ENCODE measurements around the gene DLEC1.
A peak's percentile ranks its signal among the peaks of the same experiment; 100 is the strongest.

The DLEC1 gene

DNA sequence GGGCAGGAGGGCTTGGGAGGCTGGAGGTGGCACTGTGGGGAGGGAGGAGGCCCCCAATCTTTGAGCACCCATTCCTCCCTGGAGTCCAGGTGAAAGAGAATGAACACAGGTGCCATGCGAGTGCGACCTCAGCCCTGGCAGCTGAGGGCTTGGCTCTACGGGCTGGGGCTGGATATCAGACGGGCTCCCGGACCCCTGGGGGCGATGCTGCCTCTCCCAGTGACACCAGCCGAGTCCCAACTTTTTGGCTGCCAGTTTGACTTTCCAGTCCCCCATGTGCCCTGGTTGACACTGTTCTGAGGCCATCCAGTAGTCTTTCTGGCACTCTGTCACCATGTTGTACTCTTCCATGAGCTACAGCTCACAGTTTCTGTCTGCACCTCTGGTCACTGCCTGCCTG is 47.2 kb upstream of the DLEC1 start:
- no peak overlapping the region for H3K9ac ChIP-seq
- no peak overlapping the region for H3K4me3 ChIP-seq (IDR thresholded peaks at IDR 0.05; ENCODE audit: insufficient read depth, low read depth, low read length)
- TF ChIP-seq, protein P1, sequence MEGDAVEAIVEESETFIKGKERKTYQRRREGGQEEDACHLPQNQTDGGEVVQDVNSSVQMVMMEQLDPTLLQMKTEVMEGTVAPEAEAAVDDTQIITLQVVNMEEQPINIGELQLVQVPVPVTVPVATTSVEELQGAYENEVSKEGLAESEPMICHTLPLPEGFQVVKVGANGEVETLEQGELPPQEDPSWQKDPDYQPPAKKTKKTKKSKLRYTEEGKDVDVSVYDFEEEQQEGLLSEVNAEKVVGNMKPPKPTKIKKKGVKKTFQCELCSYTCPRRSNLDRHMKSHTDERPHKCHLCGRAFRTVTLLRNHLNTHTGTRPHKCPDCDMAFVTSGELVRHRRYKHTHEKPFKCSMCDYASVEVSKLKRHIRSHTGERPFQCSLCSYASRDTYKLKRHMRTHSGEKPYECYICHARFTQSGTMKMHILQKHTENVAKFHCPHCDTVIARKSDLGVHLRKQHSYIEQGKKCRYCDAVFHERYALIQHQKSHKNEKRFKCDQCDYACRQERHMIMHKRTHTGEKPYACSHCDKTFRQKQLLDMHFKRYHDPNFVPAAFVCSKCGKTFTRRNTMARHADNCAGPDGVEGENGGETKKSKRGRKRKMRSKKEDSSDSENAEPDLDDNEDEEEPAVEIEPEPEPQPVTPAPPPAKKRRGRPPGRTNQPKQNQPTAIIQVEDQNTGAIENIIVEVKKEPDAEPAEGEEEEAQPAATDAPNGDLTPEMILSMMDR (conservative IDR thresholded peaks at IDR 0.05; ENCODE audit: low read depth, low read length): no peak
- H3K79me2 ChIP-seq (ENCODE audit: insufficient read depth, low read depth): no peaks in the 10 kb centered on the region
- H3K36me3 ChIP-seq (ENCODE audit: insufficient read depth): no peaks in the 10 kb centered on the region
- no peaks in the 10 kb centered on the region for H4K20me1 ChIP-seq (ENCODE audit: insufficient read depth)
- H3K4me2 ChIP-seq: no peak overlapping the region
- H3K27ac ChIP-seq: no peak overlapping the region
- H2AFZ ChIP-seq (ENCODE audit: low read depth): no peak overlapping the region
- no peaks in the 10 kb centered on the region for H3K27me3 ChIP-seq (ENCODE audit: insufficient read depth, low read depth)
- peaks cover 6% of the 10 kb centered on the region for H3K4me1 ChIP-seq (ENCODE audit: low read depth, poor library complexity, severe bottlenecking)

DNA sequence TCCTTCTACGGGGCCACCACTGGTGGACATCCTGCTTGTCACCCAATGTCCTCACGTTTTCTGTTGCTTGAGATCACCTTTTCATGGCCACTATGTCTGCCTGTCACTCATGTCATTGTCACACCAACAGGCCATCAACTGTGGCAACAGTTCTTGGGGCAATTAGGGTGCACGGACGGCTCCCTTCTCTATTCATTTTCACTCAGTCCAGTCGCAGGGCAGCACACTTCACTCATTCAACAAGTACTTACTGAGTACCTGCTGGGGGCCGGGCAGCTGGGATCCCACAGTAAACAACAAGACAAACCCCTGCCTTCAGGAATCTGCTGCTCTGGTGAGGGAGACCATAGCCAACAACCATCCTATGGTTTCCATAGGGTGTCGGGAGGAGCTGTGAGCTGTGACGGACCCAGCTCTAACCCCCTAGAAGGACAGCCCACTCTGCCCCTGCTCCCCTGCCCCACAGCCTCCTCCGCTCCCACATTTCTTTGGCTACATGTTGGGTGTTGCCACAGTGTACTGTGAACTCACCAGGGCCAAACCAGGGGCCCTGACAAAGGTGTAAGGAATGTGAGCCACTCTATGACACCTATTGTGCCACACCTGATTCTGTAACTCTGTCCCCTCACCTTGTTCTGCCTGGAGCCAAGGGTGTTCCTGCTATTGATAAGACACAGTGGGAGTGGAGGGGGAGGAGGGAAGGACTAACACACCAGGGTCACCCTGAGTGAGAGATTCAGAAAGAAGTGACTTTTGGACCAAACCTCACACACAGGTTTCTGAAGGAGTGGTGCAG is 46.5 kb upstream of the DLEC1 start:
- Histone ChIP-seq H3K4me1 (ENCODE audit: low read depth, poor library complexity, severe bottlenecking) (peaks cover 6% of the 10 kb centered on the region), H4K20me1 (ENCODE audit: insufficient read depth) (no peaks in the 10 kb centered on the region), H3K4me3 (IDR thresholded peaks at IDR 0.05; ENCODE audit: insufficient read depth, low read depth, low read length) (no peak overlapping the region), H3K79me2 (ENCODE audit: insufficient read depth, low read depth) (no peaks in the 10 kb centered on the region), H3K27ac (no peak overlapping the region), H3K27me3 (ENCODE audit: insufficient read depth, low read depth) (no peaks in the 10 kb centered on the region), H2AFZ (ENCODE audit: low read depth) (no peak overlapping the region), H3K9ac (no peak overlapping the region), H3K36me3 (ENCODE audit: insufficient read depth) (no peaks in the 10 kb centered on the region), H3K4me2 (no peak overlapping the region)
- TF ChIP-seq, protein P1 (conservative IDR thresholded peaks at IDR 0.05; ENCODE audit: low read depth, low read length): no peak

DNA sequence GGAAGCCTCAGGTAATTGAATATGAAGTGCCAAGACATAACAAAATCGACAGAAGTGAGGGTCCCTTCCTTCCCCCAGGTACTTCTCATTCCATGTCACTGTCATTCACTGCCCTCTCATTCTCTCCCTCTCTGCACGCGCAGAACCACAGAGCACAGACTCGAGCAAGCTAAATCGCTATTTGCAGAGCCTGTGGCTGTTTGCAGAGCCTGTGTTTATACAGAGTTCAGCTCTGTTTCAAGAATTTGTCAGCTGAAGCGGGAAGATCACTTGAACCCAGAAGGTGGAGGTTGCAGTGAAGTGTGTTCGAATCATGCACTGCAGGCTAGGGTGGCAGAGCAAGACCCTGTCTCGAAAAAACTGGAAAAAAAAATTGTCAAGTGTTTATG is 45.9 kb upstream of the DLEC1 start:
- Histone ChIP-seq H4K20me1 (ENCODE audit: insufficient read depth) (no peaks in the 10 kb centered on the region), H3K79me2 (ENCODE audit: insufficient read depth, low read depth) (no peaks in the 10 kb centered on the region), H3K4me3 (IDR thresholded peaks at IDR 0.05; ENCODE audit: insufficient read depth, low read depth, low read length) (no peak overlapping the region), H3K9ac (no peak overlapping the region), H3K4me1 (ENCODE audit: low read depth, poor library complexity, severe bottlenecking) (peaks cover 7% of the 10 kb centered on the region), H3K27ac (no peak overlapping the region), H3K4me2 (no peak overlapping the region), H2AFZ (ENCODE audit: low read depth) (peak overlapping the region; percentile 61; the same call in 1 of the 2 replicates), H3K36me3 (ENCODE audit: insufficient read depth) (no peaks in the 10 kb centered on the region), H3K27me3 (ENCODE audit: insufficient read depth, low read depth) (no peaks in the 10 kb centered on the region)
- TF ChIP-seq, protein P1 (conservative IDR thresholded peaks at IDR 0.05; ENCODE audit: low read depth, low read length): no peak

DNA sequence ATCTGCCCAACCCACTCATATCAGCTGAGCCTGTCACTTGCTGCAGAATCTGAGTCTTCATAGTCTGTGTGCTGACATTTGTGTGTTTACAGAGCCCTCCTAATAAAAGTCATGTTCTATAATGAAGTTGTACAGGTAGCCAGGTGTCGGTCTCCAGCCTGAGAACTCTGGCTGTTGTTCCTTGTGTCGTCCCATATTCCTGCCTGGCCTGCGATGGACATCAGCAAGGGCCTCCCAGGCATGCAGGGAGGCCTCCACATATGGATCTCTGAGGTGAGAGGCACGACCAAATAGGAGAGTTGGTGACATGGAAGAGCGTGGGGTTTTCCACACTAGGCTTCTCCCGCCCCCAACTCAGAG is 45.6 kb upstream of the DLEC1 start:
- Histone ChIP-seq H3K4me1 (ENCODE audit: low read depth, poor library complexity, severe bottlenecking) (peaks cover 10% of the 10 kb centered on the region), H3K79me2 (ENCODE audit: insufficient read depth, low read depth) (no peaks in the 10 kb centered on the region), H3K4me2 (peak overlapping the region; percentile 17; the same call in 1 of the 2 replicates), H3K9ac (peak overlapping the region; percentile 73; the same call in 1 of the 2 replicates), H3K27me3 (ENCODE audit: insufficient read depth, low read depth) (no peaks in the 10 kb centered on the region), H3K27ac (no peak overlapping the region), H3K36me3 (ENCODE audit: insufficient read depth) (no peaks in the 10 kb centered on the region), H4K20me1 (ENCODE audit: insufficient read depth) (no peaks in the 10 kb centered on the region), H2AFZ (ENCODE audit: low read depth) (peak overlapping the region; percentile 61; the same call in 1 of the 2 replicates), H3K4me3 (IDR thresholded peaks at IDR 0.05; ENCODE audit: insufficient read depth, low read depth, low read length) (peak overlapping the region; percentile 29)
- TF ChIP-seq, protein P1 (conservative IDR thresholded peaks at IDR 0.05; ENCODE audit: low read depth, low read length): no peak

Measured in KMS-11 (cell line).